ENCODE data around the gene ATAD5. TPM values are rescaled to one million over a fixed set of nuclear protein-coding genes. Genes with fewer than 3 reads are reported as not detected.
"Not testable (repeated sequence)": the region's sequence is repeated elsewhere in the genome, so short reads cannot be mapped to it uniquely, and the experiment has no call there.

ATAD5 gene
- total and polyA plus RNA-seq, 2 of the 13 experiments (the other 11 are each of a cell fraction or from before 2014, with no cell fraction given): 1.8 to 10.7 TPM

GRCh38 chr17:30821871-30822723, 9.7 kb upstream of the ATAD5 start (continued):
- TF ChIP-seq DZIP1 (CRISPR knock-in tag; IDR thresholded peaks at IDR 0.05): no peak
- TF ChIP-seq EED (CRISPR knock-in tag; IDR thresholded peaks at IDR 0.05): no peak
- no peak for TF ChIP-seq ERF (CRISPR knock-in tag; IDR thresholded peaks at IDR 0.05)
- no peak for TF ChIP-seq PBX3 (CRISPR knock-in tag; IDR thresholded peaks at IDR 0.05; ENCODE audit: borderline replicate concordance)

DNA sequence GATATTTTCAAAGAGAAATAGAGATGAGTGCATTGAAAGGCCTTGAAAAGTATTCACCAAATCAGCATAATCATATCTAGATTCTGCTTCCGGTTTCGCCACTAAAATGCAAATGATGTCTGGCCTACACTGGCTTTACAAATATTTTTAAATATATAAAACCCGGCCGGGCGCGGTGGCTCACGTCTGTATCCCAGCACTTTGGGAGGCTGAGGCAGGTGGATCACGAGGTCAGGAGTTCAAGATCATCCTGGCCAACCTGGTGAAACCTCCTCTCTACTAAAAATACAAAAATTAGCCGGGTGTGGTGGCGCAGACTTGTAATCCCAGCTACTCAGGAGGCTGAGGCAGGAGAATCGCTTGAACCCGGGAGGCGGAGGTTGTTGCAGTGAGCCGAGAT, 8.8 kb upstream of the ATAD5 start:
- H2AFZ ChIP-seq (ENCODE audit: low read length); POLR2A ChIA-PET; H4K20me1 ChIP-seq (ENCODE audit: insufficient read depth, low read length); ATAC-seq; intact Hi-C loops (cut with micrococcal nuclease; ENCODE audit: unreplicated experiment); H3K9me3 ChIP-seq (ENCODE audit: low read length); in situ Hi-C loops (cut with HindIII; ENCODE audit: extremely low pct_ligation_motif_present, low pct_unique_long_range_greater_than_20kb); DNase-seq (ENCODE audit: low spot score); BruUV-seq (replicated peaks); H3K36me3 ChIP-seq (replicated peaks in 1 of 2; ENCODE audit: control insufficient read depth in 1 of 2, insufficient read depth in 2 of 2, low read length in 2 of 2); H3K27me3 ChIP-seq (ENCODE audit: control insufficient read depth in 1 of 2, insufficient read depth in 2 of 2, low read length in 2 of 2); H3K27ac ChIP-seq (ENCODE audit: extremely low read length, insufficient read depth, low read length); H3K9ac ChIP-seq (ENCODE audit: insufficient read depth, low read depth, low read length); CTCF ChIA-PET (ENCODE audit: low intra/inter-chr PET ratio, low total read pairs); FAIRE-seq; H3K4me3 ChIP-seq (replicated peaks in 1 of 3; ENCODE audit: insufficient read depth in 1 of 3, low read depth in 2 of 3, low read length in 3 of 3): not testable (repeated sequence)
- peaks cover 57% of the 10 kb centered on the region for H3K4me1 ChIP-seq (ENCODE audit: insufficient read depth, low read length)
- peak overlapping the region; percentile 18; the same call in 1 of the 2 replicates for H3K4me2 ChIP-seq (ENCODE audit: low read depth, low read length)
- WGBS (ENCODE audit: low lambda C conversion rate): 92% methylated on average over 14 of the region's 14 CpGs
- peaks cover 47% of the 10 kb centered on the region for H3K79me2 ChIP-seq (ENCODE audit: insufficient read depth, low read length)

Data from HepG2 (cell line).